SK-N-SH (cell line): ENCODE results near the gene RBSN. TPM values are rescaled to one million over a fixed set of nuclear protein-coding genes. Genes with fewer than 3 reads are reported as not detected.

Experiments
- CTCF ChIA-PET: fragments of 300-600, 350-600 bp; formaldehyde crosslinking; extraction: SDS; loops from one replicate; lab custom pipeline; 2021; lab: Yijun Ruan, JAX
- POLR2A ChIA-PET: fragments of 350-600 bp; sonication (Branson Sonifier 250); formaldehyde crosslinking; extraction: SDS; loops from one replicate; lab custom pipeline; 2020; ENCODE audit warnings: antibody characterized with exemption, inconsistent platforms; lab: Yijun Ruan, JAX
- DNase-seq: peaks from one replicate; pipeline ENCODE4 v3.0.0; 2012
- H2AFZ ChIP-seq: fragments of 200-600 bp; sonication (generic); 2 replicates; pipeline ENCODE4 v1.8.1; 2016; ENCODE audit warnings: antibody characterized with exemption, mild to moderate bottlenecking, low read depth
- H3F3A ChIP-seq: fragments of 200-600 bp; sonication (generic); replicated peaks from 2 replicates; pipeline ENCODE3; 2016; ENCODE audit warnings: antibody characterized with exemption, mild to moderate bottlenecking; ENCODE audit not compliant: insufficient read depth
- H3K27ac ChIP-seq, 2 experiments: fragments of 200-500 bp in 1 of 2; fragments of 200-600 bp in 1 of 2; sonication (Bioruptor generic) in 1 of 2; sonication (generic), shearing (Covaris generic) in 1 of 2; 2 replicates each; pipeline versions ENCODE4 v1.5.1 to v1.6.1; 2014 to 2016; ENCODE audit warnings: low read depth in 2 of 2, inconsistent platforms in 1 of 2, low read length in 1 of 2, mild to moderate bottlenecking in 1 of 2, mixed read lengths in 1 of 2
- H3K27me3 ChIP-seq: fragments of 200-600 bp; sonication (generic), shearing (Covaris generic); 2 replicates; pipeline ENCODE4 v1.6.1; 2016; ENCODE audit warnings: mixed run types; ENCODE audit not compliant: insufficient read depth
- H3K36me3 ChIP-seq, 2 experiments: fragments of 200-500 bp in 1 of 2; fragments of 200-600 bp in 1 of 2; sonication (Bioruptor generic) in 1 of 2; sonication (generic) in 1 of 2; replicated peaks in 1 of 2; 2 replicates each; pipeline versions ENCODE3 to v1.5.1; 2014 to 2016; ENCODE audit warnings: low read length in 1 of 2, mild to moderate bottlenecking in 1 of 2; ENCODE audit not compliant: insufficient read depth in 2 of 2, control insufficient read depth in 1 of 2
- H3K4me1 ChIP-seq, 2 experiments: fragments of 200-500 bp in 1 of 2; fragments of 200-600 bp in 1 of 2; sonication (Bioruptor generic) in 1 of 2; sonication (generic), shearing (Covaris generic) in 1 of 2; 2 replicates each; pipeline versions ENCODE4 v1.5.1 to v1.6.1; 2014 to 2016; ENCODE audit warnings: low read depth in 1 of 2, low read length in 1 of 2, mixed run types in 1 of 2; ENCODE audit not compliant: insufficient read depth in 2 of 2, control insufficient read depth in 1 of 2
- H3K4me2 ChIP-seq: fragments of 200-600 bp; sonication (generic), shearing (Covaris generic); 2 replicates; pipeline ENCODE4 v1.6.1; 2017; ENCODE audit warnings: mixed run types
- H3K4me3 ChIP-seq, 2 experiments: fragments of 200-500 bp in 1 of 2; fragments of 200-600 bp in 1 of 2; sonication (Bioruptor generic) in 1 of 2; sonication (generic), shearing (Covaris generic) in 1 of 2; 2 replicates each; pipeline versions ENCODE4 v1.5.1 to v1.8.1; 2014 to 2016; ENCODE audit warnings: low read depth in 2 of 2, inconsistent platforms in 1 of 2, low read length in 1 of 2, mild to moderate bottlenecking in 1 of 2, mixed read lengths in 1 of 2, moderate library complexity in 1 of 2
- H3K79me2 ChIP-seq: fragments of 200-600 bp; sonication (generic); 2 replicates; pipeline ENCODE4 v1.8.1; 2017; ENCODE audit warnings: mild to moderate bottlenecking; ENCODE audit not compliant: insufficient read depth
- H3K9ac ChIP-seq: fragments of 200-600 bp; sonication (generic); 2 replicates; pipeline ENCODE4 v1.6.1; 2017; ENCODE audit warnings: mixed run types
- H3K9me2 ChIP-seq: fragments of 200-600 bp; sonication (generic); 2 replicates; pipeline ENCODE4 v1.6.1; 2017; ENCODE audit warnings: mixed run types
- H3K9me3 ChIP-seq: fragments of 200-600 bp; sonication (generic); 2 replicates; pipeline ENCODE4 v1.6.1; 2017; ENCODE audit warnings: mixed run types, mild to moderate bottlenecking, moderate library complexity
- H4K20me1 ChIP-seq: fragments of 200-600 bp; sonication (generic); 2 replicates; pipeline ENCODE4 v1.6.1; 2017; ENCODE audit warnings: mild to moderate bottlenecking, mixed run types; ENCODE audit not compliant: insufficient read depth
- FOSL2 ChIP-seq: IDR thresholded peaks from 2 replicates; pipeline ENCODE4 v1.4.0; 2012; ENCODE audit warnings: low read depth, mild to moderate bottlenecking, moderate library complexity, borderline replicate concordance
- FOXJ3 ChIP-seq: sonication (generic); formaldehyde crosslinking; IDR thresholded peaks from 2 replicates; pipeline ENCODE4 v1.5.1; 2020; ENCODE audit warnings: mild to moderate bottlenecking, missing genetic modification reagents
- FOXM1 ChIP-seq: IDR thresholded peaks from 2 replicates; pipeline ENCODE4 v1.4.0; 2012; ENCODE audit warnings: low read depth, mild to moderate bottlenecking
- GABPA ChIP-seq: IDR thresholded peaks from 2 replicates; pipeline ENCODE4 v1.4.0; 2012; ENCODE audit warnings: low read depth, mild to moderate bottlenecking
- JUND ChIP-seq: IDR thresholded peaks from 2 replicates; pipeline ENCODE4 v1.4.0; 2012
- MEF2A ChIP-seq: IDR thresholded peaks from 2 replicates; pipeline ENCODE4 v1.4.0; 2012; ENCODE audit warnings: low read depth, borderline replicate concordance
- RCOR1 ChIP-seq: fragments of 150-350 bp; IDR thresholded peaks from 2 replicates; pipeline ENCODE4 v1.6.1; 2017; ENCODE audit warnings: antibody characterized with exemption, low read length
- REST ChIP-seq: IDR thresholded peaks from 2 replicates; pipeline ENCODE4 v1.6.1; 2012; ENCODE audit warnings: mild to moderate bottlenecking, low read depth, low read length, moderate library complexity
- RXRA ChIP-seq: IDR thresholded peaks from 2 replicates; pipeline ENCODE4 v1.4.0; 2012; ENCODE audit warnings: low read depth, mild to moderate bottlenecking, borderline replicate concordance
- SIN3A ChIP-seq: IDR thresholded peaks from 2 replicates; pipeline ENCODE4 v1.6.1; 2012; ENCODE audit warnings: low read depth, mild to moderate bottlenecking, low read length, moderate library complexity, borderline replicate concordance
- SMC3 ChIP-seq: IDR thresholded peaks from 2 replicates; pipeline ENCODE4 v1.6.1; 2012; ENCODE audit warnings: low read depth, low read length, improper control_type of control experiment
- TAF1 ChIP-seq: IDR thresholded peaks from 2 replicates; pipeline ENCODE4 v1.6.1; 2012; ENCODE audit warnings: low read depth, mild to moderate bottlenecking, low read length, moderate library complexity, borderline replicate concordance
- TCF12 ChIP-seq: IDR thresholded peaks from 2 replicates; pipeline ENCODE4 v1.4.0; 2012
- USF2 ChIP-seq: fragments of 150-350 bp; IDR thresholded peaks from 2 replicates; pipeline ENCODE4 v1.6.1; 2017; ENCODE audit warnings: antibody characterized with exemption, low read length, low read depth, borderline replicate concordance
- YY1 ChIP-seq: IDR thresholded peaks from 2 replicates; pipeline ENCODE4 v1.4.0; 2012; ENCODE audit warnings: low read depth, mild to moderate bottlenecking
- ZBTB33 ChIP-seq: IDR thresholded peaks from 2 replicates; pipeline ENCODE4 v1.4.0; 2012; ENCODE audit warnings: low read depth, borderline replicate concordance
- WGBS: methylation state at CpG from one replicate; pipeline ENCODE4 v1.1.6; 2017; ENCODE audit warnings: low lambda C conversion rate; 5-methylcytosine and 5-hydroxymethylcytosine counted together
- polyA plus RNA-seq, 3 experiments: library from polyadenylated mRNA; depleted of rRNA; stranded (reverse); fragments of >200 nt; gene quantifications; 2 replicates each; pipeline ENCODE4 v1.2.3, GENCODE V29; 2012

Gene RBSN
- polyA plus RNA-seq, 1 of the 3 experiments (the other 2 are of a cell fraction), result 4.7 TPM

DNA sequence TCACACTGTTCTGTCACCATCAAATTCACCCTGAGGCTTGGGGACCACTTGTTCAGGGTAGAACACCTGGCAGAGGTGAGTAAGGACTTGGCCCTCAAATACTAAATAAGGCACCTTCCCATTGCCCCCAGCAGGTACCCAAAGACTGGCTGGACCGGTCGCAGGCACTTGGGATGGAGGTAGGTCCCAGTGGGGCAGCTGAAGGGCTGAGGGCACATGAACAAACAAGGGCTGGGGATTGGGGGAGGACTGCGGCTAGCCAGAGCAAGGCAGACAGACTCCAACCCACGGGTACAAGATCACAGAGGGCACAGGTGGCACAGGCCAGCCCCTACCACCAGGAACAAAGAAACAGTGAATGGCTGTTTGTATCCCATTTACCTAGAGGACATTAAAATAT lies 35.7 kb downstream of the RBSN start (continued):
- TF ChIP-seq RCOR1, result no peak
- no peak for TF ChIP-seq TCF12
- TF ChIP-seq GABPA, result no peak
- no peak for TF ChIP-seq FOSL2
- no peak for TF ChIP-seq RXRA

DNA sequence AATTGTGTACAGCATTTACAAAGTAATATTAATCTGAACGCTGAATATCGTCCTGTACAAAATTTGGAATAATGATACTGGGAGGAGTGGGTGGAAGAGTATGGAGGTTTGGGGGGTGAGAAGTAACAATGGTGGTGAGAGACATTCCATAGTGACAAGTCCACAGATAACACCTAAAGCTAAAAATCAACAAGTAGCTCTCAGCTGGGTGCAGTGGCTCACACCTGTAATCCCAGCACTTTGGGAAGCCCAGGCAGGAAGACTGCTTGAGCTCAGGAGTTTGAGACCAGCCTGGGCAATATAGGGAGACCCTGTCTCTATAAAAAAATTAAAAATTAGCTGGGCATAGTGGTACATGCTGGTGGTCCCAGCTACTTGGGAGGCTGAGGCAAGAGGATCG lies 38.9 kb downstream of the RBSN start:
- H3K4me1 ChIP-seq, result peaks cover 8 to 14% of the 10 kb centered on the region in 2 experiments; a peak in 2 of 4 replicates
- no peak overlapping the region for H2AFZ ChIP-seq
- no peaks in the 10 kb centered on the region for H3K9me3 ChIP-seq
- no peaks in the 10 kb centered on the region for H3F3A ChIP-seq
- CTCF ChIA-PET, result interaction anchor here (0.6 kb wide), 1 partner anchor 317 kb away, joined by 3 read pairs; no protein-coding TSS in a partner anchor
- no peaks in the 10 kb centered on the region for H4K20me1 ChIP-seq
- no peak overlapping the region for H3K27ac ChIP-seq
- H3K9me2 ChIP-seq, result no peaks in the 10 kb centered on the region
- H3K9ac ChIP-seq, result no peak overlapping the region
- H3K79me2 ChIP-seq, result peaks cover 79% of the 10 kb centered on the region
- H3K4me2 ChIP-seq, result no peak overlapping the region
- TF ChIP-seq YY1, result no peak
- no peak for TF ChIP-seq TCF12
- no peak for TF ChIP-seq ZBTB33
- no peak for TF ChIP-seq JUND
- no peak for TF ChIP-seq SMC3
- TF ChIP-seq GABPA, result no peak
- TF ChIP-seq SIN3A, result no peak
- no peak for TF ChIP-seq REST
- no peak for TF ChIP-seq USF2
- no peak for TF ChIP-seq FOSL2
- no peak for TF ChIP-seq MEF2A
- TF ChIP-seq TAF1, result no peak
- no peak for TF ChIP-seq FOXJ3 (CRISPR knock-in tag)
- no peak for TF ChIP-seq FOXM1
- H3K4me3 ChIP-seq, result no peak overlapping the region
- peaks cover 6 to 31% of the 10 kb centered on the region in 2 experiments for H3K36me3 ChIP-seq
- POLR2A ChIA-PET, result no interaction called here
- WGBS, result 93% methylated on average over 3 of the region's 3 CpGs
- DNase-seq, result no peak
- no peaks in the 10 kb centered on the region for H3K27me3 ChIP-seq
